ENCODE data around the gene FES. TPM values are rescaled to one million over a fixed set of nuclear protein-coding genes. Genes with fewer than 3 reads are reported as not detected.
"Not testable (repeated sequence)": the region's sequence is repeated elsewhere in the genome, so short reads cannot be mapped to it uniquely, and the experiment has no call there.

FES gene
- polyA plus RNA-seq, 10 donors, result 10.0 to 15.9 (median 11.4) TPM

DNA sequence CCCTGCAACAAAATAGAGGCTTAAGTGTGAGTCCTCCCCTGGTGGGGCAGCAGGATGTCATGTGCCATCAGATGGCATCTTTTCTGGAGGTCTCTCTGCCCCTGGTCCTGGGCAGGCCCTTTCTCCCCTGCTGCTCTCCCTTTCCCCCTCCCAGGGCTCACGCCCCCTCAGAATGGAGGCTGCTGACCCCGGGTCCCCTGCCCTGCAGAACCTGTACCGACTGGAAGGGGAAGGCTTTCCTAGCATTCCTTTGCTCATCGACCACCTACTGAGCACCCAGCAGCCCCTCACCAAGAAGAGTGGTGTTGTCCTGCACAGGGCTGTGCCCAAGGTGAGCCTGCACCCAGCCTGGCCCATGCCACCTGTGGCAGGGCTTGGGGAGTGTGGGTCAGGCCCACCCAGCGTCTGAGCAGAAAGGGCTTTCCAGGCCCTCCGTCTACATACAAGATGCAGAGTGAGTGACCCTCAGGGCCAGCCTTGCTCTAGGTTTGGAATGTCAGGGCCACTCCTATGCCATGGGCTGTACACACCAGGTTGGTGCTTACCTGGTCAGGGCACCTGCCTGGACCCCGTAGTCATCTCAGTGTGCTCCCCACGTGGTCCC, 7.1 kb downstream of the FES start:
- no peak for DNase-seq

DNA sequence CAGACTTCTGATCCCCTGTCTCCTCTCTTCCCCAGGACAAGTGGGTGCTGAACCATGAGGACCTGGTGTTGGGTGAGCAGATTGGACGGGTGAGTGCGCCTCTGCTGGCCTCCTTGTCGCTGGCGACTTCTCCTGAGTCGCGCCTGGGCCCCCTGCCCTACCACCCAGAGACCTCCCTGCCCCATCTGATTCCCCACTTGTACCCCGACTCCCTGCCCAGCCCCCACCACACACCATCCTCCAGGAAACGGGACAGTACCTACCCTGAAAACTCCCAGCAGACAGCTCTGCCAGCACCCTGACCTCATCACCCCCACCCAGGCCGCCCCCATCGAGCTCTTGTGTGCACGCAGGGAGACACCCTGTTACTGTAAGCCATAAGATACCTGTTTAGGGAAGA, 7.7 kb downstream of the FES start:
- no peak for DNase-seq

DNA sequence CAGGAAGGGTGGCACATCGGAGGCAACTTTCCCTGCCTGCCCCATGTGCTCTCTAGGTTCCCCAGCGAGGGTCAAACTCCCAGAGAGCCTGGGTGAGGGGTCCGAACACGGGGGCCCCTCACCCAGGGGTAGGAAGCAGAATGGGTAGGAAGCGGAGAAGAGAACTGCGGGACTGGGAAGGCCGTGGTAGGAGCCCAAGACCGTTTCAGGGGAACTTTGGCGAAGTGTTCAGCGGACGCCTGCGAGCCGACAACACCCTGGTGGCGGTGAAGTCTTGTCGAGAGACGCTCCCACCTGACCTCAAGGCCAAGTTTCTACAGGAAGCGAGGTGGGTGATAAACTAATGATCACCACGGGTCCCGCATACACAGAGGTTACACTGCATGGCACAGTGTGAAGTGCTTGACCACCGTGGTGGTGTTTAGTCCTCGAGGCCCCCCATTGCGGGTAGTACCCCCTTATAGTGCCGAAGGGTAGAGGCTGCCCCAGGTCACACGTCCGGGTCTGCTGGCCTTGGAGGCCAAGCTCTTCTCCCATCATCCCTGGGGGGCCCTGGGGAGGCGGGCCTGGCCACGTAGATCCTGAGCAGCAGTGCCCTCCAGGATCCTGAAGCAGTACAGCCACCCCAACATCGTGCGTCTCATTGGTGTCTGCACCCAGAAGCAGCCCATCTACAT, 8.3 kb downstream of the FES start:
- DNase-seq, result no peak

DNA sequence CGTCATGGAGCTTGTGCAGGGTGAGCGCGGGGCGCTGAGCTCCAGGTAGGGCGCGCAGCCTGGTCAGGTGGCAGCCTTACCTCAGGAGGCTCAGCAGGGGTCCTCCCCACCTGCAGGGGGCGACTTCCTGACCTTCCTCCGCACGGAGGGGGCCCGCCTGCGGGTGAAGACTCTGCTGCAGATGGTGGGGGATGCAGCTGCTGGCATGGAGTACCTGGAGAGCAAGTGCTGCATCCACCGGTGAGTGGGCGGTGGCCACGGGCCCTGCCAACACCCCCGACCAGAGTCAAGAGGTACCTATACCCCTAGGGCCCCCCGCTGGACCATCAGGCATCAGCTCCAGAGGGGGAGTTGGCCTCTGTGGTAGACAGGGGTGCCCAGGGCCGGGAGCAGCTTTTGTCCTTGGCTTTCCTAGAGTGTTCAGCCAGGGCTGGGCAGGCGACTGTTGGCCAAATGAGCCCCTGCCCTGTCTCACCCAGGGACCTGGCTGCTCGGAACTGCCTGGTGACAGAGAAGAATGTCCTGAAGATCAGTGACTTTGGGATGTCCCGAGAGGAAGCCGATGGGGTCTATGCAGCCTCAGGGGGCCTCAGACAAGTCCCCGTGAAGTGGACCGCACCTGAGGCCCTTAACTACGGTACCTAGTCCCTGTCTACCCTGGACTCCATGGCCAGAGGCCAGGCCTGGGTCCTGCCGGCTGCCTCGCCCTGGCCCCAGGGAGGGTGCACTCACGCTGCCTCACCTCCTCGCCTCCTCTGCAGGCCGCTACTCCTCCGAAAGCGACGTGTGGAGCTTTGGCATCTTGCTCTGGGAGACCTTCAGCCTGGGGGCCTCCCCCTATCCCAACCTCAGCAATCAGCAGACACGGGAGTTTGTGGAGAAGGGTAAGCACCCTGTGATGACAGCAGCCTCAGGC, 9.1 kb downstream of the FES start:
- no peak for DNase-seq

DNA sequence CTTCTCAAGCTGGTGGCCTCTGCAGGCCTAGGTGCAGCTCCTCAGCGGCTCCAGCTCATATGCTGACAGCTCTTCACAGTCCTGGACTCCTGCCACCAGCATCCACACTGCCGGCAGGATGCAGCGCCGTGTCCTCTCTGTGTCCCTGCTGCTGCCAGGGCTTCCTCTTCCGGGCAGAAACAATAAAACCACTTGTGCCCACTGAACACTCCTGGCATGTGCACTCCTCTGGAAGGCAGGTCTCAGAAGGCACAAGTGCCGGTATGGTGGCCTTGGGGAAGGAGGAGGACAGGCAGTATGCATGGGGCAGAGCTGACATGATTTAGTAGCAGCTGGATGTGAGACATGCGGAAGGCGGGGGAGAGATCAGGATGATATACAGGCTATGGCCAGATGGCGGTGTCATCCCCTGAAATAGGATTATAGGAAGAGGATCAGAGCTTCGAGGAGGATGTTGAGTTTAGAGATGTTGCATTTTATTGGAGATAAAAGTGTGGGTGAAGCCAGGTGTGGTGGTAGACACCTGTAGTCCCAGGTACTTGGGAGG, 11.3 kb downstream of the FES start:
- DNase-seq, result peak in 1 of 3 donors; percentile 53

DNA sequence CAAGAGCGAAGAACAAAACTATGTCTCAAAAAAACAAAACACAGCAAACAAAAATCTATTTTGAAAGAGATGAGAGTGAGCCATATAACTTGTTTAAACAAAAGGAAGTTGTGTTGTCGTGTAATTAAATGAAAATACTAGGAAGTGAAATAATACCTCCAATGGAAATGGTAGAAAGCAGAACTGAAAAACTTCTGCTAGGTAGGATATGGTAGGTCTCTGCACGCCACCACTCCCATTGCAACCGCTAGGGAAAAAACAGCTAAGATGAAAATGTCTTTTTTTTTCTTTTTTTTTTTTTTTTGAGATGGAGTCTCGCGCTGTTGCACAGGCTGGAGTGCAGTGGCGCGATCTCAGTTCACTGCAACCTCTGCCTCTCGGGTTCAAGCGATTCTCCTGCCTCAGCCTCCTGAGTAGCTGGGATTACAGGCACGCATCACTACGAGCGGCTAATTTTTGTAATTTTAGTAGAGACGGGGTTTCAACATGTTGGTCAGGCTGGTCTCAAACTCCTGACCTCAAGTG, 12.9 kb downstream of the FES start:
- not testable (repeated sequence) for DNase-seq

DNA sequence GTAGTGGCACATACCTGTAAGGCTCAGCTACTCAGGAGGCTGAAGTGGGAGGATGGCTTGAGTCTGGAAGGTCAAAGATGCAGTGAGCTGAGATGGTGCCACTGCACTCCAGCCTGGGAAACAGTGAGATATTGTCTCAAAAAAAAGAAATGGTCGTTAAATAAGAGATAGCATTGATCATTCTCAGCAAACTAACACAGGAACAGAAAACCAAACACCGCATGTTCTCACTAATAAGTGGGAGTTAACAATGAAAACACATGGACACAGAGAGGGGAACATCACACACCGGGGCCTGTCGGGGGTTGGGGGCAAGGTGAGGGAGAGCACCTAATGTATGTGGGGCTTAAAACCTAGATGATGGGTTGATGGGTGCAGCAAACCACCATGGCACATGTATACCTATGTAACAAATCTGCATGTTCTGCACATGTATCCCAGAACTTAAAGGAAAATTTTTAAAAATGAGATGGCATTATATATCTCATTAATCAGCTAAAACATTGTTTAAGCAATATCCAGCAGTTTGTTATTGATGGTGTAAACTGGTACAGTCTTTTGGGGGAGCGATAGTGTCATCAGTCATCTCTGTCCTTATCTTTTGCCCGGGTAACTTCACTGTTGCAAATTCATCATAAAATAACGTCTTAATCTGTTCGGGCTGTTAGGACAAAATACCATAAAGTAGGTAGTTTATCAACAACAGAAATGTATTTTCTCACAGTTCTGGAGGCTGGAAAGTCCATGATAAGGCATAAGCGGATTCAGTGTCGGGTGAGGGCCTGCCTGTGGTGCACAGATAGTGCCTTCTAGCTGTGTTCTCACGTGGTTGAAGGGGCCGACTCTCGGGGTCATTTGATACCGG, 17.1 kb downstream of the FES start:
- DNase-seq, result no peak

DNA sequence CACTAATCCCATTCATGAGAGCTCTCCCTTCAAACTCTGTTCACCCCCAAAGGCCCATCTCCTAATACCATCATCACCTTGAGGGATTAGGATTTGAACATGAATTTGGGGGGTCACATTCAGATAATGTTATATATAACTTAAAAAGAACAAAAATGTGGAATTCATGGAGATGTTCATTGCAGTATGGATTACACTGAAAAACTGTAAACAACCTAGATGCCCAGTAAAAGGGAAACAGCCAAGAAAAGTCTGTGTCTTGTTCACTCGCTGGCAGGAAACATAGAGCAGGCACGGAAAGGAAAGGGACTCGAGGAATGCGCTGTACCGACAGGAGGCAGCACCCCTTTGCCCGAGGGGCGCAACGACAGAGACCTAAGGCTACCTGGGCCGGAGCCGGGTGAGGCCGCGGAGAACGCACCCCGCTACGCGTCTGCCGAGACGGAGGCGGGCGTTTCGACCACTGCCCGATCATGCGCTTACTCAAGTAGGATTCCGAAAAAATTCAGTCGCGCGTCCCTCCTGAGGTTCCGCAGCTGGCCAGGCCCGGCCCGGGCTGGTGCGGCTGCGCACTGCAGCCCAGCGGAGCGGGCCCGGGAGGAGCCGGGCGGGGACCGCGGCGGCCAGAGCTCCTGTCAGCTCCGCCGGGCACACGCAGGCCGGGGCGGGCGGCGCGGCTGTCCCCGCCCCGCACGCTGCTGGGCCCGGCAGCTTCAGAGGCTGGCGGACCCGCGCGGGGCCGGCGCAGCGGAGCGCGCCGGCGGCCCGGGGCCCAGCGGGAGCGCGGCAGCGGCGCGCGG, 17.9 kb downstream of the FES start:
- peak; percentile 70 to 93 (median 86) for DNase-seq

DNA sequence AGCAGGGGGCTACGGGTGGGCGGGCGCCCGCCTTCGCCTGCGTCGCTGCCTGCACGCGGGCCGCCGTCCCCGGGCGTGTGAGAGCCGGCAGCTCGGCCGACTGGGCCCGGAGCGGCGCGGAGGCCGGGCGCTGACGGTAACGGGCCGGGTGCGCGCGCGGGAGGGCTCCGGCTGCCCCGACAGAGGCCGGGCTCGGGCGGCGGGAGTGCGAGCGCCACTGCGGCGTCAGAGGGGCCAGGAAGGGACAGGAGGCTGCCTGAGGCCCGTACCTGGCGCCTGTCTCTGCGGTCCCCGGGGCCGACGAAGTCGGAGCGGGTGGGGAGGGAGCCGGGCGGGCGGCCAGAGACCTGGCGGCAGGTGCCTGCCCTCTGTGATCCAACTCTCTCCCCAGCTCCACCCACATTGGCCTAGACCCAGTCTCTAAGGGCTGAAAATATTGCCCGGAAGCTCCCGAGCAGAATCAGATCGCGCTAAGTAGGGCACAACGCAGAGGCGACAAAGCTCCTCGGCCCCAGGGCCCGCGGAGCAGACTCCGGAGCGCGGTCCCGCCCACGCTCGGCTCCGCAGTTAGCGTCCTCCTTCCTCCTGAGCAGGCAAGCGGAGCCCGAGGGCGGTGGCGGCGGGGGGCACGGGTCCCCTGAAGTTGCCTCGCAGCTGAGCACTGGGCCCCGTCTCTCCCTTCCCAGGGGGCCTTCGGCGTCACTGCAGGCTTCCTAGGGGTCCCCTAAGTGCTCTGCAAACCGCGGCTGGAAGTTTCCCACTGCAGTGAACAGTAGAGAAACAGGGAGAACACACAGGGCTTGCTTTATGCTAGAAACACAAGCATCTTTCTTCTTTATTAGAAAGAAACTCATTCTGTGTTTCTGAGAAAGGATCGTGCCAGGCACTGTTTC, 18.8 kb downstream of the FES start, which contains the start of gene MAN2A2:
MAN2A2 (plus strand) TSS at position 463 of the 893 bp plus-strand sequence. CDS start 906 bp downstream, outside the sequence.
- DNase-seq, result peak in 2 of 3 donors; percentile 59 to 82

DNA sequence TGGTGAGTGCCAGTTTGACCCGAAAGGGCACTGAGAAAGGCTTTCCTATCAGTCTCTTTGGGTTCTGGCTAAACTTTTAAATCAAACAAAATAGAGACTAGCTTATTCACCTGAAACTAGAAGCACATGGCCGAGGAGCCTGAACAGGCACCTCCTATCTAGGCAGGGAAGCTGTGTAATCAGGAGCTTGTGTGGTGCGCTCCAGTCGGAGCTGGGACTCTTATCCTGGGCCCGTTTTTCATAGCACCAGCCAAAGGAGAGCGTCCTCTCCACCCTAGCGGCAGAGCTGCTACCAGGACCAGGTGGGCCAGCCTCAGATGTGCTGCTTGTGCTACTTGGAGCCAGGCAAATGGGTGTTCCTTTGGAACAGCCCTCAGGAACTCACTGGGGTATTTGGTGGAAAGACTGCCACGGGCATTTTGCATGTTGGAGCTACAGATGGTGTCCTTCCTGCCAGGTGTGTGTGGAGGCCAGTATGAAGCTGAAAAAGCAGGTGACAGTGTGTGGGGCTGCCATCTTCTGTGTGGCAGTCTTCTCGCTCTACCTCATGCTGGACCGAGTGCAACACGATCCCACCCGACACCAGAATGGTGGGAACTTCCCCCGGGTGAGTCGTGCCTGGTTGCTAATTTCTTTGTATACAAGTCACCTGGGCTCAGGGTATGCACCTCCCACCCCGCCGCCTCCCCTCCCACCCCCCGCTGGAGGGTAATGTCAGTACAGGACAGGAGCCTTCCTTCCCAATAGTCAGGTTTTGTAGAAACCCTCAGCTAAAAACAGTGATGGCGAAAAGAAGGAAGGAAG, 19.6 kb downstream of the FES start:
- no peak for DNase-seq

DNA sequence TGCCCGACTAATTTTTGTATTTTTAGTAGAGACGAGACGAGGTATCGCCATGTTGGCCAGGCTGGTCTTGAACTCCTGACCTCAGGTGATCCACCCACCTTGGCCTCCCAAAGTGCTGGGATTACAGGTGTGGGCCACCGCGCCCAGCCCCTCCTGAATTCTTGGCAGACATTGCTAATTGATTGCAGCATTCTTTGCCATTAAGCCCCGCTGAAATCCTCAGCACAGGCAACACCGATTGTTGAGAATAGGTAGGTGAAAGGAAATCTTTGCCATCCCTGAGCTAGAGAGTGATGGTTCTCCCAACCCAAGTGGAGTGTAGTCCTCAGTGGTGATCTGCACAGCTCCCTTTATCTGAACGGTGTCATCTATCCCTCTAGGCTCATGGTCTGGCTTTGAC, 20.4 kb downstream of the FES start:
- DNase-seq, result no peak

DNA sequence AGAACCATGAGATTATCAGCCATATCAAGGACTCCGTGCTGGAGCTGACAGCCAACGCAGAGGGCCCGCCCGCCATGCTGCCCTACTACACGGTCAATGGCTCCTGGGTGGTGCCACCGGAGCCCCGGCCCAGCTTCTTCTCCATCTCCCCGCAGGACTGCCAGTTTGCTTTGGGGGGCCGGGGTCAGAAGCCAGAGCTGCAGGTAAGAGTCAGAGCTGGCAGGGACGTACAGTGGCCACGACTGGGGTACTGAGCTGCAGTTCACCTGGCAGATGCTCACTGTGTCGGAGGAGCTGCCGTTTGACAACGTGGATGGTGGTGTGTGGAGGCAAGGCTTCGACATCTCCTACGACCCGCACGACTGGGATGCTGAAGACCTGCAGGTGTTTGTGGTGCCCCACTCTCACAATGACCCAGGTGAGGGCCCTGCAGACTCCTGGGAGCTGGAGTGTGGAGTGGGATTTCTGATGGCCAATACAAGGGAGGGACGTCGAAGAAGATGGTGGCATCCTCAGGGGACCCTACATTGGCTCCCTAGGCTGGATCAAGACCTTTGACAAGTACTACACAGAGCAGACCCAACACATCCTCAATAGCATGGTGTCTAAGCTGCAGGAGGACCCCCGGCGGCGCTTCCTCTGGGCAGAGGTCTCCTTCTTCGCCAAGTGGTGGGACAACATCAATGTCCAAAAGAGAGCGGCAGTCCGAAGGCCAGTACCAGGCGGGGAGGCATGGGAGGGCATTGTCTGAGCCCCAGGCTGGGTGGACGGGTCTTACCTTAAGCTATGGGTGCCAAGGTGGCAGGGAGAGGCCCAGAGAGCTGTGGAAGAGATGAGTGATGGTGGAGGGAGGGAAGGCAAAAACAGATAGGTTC, 21.2 kb downstream of the FES start:
- DNase-seq, result no peak

DNA sequence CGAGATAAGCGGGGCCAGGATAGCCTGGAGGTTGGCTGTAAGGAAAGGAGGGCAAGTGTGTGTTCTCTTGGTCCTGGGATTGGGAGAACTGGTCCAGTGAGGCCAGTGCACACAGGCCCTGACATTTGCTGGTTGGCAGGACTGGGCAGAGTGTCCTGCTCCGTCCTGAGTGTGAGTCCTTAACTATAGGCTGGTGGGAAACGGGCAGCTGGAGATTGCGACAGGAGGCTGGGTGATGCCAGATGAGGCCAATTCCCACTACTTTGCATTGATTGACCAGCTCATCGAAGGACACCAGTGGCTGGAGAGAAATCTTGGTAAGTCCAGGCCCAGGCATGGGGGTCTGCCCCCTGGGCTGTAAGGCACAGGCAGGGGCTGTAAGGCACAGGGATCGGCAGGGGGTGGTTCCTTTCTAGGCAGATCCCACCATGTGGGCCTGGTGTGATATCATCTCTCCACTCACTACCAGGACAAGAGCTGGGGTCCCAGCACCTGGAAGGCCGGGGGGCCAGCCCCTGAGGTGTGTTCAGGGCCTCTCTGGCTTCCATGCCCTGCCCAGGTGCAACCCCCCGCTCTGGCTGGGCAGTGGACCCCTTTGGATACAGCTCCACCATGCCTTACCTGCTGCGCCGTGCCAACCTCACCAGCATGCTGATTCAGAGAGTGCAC, 22.0 kb downstream of the FES start:
- no peak for DNase-seq

DNA sequence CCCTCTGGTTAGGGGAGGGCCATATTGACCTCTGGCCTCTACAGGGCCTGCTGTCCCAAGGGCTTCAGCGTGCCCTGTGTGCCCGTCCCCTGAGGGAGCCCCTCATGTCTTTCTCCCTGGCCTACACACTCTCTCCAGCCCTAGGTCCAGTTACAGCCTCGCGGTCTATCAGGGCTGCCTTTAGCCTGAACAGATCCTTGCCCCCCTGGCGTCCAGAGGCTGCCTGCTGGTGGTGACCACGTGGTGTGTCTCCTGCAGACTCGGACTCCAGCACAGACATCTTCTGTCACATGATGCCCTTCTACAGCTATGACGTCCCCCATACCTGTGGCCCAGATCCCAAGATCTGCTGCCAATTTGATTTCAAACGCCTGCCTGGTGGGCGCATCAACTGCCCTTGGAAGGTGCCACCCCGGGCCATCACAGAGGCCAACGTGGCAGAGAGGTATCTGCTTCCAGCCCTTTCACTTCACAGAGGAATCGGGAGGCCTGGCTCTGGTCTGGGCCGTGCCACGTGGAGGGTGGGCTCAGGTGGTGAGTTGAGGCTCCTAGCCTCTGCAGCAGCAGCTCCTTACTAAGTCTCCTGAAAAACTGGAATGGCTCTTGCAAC, 22.9 kb downstream of the FES start:
- DNase-seq, result no peak

DNA sequence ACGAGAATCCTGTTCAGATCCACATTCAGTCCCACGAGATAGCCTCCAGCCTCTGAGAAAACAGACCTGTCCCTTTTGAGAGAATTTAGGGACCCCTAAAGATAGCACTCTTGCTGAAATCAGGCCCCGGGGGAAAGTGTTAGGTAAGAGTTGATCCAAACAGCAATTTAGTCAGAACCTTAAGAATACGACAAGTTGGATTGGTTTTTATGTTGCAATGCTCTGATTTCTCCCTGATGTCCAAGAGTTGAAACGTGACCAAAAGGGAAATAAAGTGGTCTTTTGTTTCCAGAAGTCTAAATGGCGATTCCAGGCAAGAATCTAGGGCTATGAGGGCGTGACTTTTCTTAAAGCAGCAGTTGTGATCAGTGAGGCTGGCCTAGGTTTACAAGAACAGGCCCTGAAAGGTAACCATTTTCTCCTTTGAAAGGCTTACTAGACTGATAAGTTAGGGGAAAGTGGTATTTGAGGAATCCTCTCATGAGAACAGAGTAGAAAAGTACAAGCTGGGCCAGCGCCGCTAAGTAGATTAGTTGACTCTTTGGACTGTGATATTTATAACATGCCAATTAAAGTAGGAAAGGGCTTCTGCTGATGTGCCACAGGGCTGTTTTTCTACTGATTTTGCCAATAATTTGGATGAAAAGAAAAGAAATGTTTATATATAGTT, 23.7 kb downstream of the FES start:
- no peak for DNase-seq

DNA sequence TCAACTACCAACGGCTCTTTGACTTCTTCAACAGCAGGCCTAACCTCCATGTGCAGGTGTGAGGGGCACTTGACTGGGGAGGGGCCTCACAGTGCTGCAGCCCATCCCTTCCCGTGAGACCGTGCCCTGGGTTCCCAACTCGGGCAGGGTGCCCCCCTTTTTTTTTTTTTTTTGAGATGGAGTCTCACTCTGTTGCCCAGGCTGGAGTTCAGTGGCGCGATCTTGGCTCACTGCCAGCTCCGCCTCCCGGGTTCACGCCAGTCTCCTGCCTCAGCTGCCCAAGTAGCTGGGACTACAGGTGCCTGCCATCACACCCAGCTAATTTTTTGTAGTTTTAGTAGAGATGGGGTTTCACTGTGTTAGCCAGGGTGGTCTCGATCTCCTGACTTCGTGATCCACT, 25.1 kb downstream of the FES start:
- DNase-seq, result not testable (repeated sequence)

All from muscle of back (tissue), 11 donors.